ENCODE measurements around the gene KCNT2.

KCNT2 gene

GRCh38 chr1:196393742-196394141 lies 214.5 kb downstream of the KCNT2 start:
- no peak for DNase-seq (ENCODE audit: low spot score)

- DNase-seq (ENCODE audit: low spot score): no peak
Measured at GRCh38 chr1:196393282-196393681, 215.0 kb downstream of the KCNT2 start.

DNA sequence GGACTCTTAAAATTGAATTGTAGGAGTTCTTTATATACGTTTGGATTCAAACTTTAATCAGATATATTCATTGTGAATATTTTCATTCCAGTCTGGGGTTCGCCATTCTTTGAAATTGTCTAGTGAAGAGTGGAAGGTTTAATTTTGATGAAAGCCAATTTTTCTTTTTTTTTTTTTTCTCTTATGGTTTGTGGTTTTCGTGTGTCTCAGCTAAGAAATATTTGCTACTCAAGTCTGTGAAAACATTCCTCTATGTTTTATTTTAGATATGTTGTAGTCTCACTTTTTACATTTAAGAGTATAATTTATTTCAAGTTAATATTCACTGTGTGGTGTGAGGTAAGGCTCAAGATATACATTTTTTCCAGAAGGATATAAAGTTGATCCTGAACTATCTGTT lies 220.5 kb downstream of the KCNT2 start:
- no peak for DNase-seq (ENCODE audit: low spot score)

- no peak for DNase-seq (ENCODE audit: low spot score)
Measured at GRCh38 chr1:196385109-196385508, 223.1 kb downstream of the KCNT2 start.

GRCh38 chr1:196382383-196382782 lies 225.9 kb downstream of the KCNT2 start:
- DNase-seq (ENCODE audit: low spot score): no peak

DNA sequence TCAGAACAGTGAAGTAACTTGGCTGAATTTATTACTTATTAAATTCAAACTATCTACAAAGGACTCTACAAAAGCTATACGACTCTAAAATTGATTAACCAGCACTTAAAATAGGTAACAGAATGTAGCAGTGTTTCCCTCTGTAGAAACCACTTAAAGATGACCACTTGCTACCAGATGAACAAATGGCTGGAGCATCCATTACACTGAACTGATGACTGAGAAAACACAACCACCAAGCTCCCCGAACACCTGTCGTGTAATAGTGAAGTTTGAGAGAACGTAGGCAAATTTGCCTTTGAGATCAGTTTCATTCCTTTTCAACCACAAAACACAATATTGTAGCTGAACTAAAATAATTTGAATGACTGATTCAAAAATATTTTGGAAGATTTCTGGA lies 226.7 kb downstream of the KCNT2 start:
- no peak for DNase-seq (ENCODE audit: low spot score)

GRCh38 chr1:196380316-196380715 lies 227.9 kb downstream of the KCNT2 start:
- no peak for DNase-seq (ENCODE audit: low spot score)

DNA sequence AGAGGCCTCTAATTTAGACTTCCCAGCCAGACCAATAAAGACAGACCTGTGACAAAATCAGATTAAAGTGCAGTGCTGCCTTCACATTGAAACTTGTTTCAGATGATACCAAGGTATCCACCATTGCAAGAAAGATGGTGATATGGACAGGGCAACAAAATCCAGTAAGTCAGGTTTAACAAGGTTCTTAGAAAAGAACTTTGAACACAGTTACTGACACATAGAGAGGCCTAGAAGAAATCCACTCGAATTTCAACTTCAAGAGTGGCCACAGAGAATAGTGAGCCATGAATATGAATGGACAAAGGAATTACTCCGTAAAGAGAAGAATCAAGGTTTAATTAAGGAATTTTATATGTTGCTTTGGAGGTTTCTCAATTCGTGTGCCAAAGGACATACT lies 230.4 kb downstream of the KCNT2 start:
- no peak for DNase-seq (ENCODE audit: low spot score)

DNA sequence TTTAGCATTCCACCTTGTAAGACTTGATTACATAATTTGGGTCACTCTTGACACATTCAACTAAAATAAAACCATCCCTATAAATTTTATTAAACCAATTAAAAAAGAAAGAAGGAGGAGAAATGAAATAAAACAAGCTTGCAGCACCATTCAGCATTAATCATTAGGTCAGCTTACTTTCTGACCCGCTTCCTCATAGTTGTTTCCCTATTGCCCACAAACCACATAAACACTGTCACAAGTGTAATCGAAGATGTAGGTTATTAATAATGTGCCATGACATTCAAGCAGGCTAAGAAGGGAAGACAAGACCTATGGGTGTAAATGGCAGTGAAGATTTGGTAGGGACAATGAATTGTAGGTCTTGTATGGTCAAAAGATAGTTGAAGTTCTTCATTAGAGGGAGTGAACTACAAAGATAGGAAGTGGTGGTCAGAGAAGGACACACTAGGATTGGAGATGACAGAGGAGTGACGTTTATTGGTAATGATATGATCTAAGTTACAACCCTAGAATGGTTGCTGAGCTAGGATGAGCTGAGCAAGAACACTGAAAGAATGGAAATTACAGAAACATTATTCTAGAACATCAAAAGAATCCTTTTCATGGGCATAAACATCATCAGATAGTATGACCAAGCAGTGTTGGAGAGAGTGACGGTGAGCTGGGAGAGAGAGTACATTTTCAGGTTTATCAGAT lies 231.5 kb downstream of the KCNT2 start:
- no peak for DNase-seq (ENCODE audit: low spot score)

- no peak for DNase-seq (ENCODE audit: low spot score)
Measured at GRCh38 chr1:196373798-196374197, 234.4 kb downstream of the KCNT2 start.

DNA sequence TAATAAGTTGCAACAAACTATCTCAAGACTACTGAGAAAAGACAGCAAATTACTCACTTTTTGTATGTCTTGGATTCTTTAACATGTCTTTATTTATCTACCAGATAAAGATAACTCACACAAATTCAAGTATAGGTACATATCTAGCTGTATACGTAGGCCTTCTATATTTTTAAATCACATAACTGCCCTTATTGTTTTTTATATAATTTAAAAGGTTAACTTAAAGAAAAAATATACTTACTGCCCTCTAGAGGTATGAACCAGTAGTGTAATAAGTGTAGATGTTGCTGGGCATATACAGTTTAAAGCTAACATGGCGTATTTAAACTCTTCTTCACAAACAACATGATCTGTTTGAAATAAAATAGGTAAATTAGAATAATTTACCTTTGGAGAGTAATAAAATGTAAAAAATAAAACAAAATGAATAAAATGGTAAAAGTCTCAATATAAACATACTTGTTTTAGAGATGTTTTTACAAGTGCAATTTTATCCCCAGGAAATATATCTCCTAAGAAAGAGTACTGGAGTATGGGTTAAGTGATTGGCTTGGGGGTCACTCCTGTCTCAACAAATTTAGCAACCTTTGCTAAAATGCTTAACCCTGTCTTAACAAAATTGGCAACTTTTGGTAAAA lies 235.2 kb downstream of the KCNT2 start:
- DNase-seq (ENCODE audit: low spot score): no peak

- no peak for DNase-seq (ENCODE audit: low spot score)
Measured at GRCh38 chr1:196367838-196368237, 240.4 kb downstream of the KCNT2 start.

- DNase-seq (ENCODE audit: low spot score): no peak
Measured at GRCh38 chr1:196366817-196367495, 241.3 kb downstream of the KCNT2 start.

DNA sequence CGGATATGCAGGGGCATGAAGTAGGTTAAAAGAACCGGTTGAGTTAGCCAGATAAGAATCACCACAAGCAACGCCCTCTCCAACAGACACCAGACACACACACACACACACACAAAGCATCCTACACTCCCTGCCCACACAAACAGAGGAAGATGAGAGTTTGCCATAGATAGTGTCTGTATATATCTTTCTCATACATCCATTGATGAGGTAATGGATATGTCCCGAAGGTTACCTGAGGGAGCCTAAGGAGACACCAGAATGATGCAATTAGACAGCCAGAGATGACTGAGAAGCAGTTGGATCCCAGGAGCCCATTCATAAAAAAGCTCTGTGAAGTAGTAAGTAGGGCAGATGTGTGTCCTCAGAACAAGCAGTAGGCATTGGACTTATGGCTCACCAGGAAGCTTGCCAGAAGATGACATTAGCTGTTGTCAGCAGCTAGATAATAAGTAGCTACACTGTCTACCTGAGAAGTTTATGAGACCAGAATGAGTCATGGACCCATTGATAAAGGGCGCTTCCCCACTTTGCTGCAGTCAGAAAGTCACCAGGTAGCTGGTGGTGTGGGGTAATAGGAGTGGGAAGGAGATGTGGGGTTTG lies 247.0 kb downstream of the KCNT2 start:
- no peak for DNase-seq (ENCODE audit: low spot score)

DNA sequence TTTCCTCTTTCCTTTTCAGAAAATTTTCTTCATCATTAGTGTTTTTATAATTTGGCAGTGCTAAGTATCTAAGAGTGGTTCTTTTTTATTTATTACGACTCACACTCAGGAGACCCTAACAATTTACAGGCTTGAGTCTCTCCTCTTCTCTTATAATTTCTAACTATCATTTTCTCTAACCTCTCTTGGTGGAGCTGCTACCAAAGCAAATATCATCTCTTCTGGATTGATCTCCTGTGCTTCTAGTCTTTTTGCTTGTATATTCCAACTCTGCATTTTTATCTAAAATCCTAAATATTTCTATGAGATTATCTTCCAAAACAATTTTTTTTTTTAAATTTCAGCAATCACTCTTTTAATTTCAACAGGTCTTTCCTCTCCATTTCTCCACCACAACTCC lies 250.3 kb downstream of the KCNT2 start:
- no peak for DNase-seq (ENCODE audit: low spot score)

DNA sequence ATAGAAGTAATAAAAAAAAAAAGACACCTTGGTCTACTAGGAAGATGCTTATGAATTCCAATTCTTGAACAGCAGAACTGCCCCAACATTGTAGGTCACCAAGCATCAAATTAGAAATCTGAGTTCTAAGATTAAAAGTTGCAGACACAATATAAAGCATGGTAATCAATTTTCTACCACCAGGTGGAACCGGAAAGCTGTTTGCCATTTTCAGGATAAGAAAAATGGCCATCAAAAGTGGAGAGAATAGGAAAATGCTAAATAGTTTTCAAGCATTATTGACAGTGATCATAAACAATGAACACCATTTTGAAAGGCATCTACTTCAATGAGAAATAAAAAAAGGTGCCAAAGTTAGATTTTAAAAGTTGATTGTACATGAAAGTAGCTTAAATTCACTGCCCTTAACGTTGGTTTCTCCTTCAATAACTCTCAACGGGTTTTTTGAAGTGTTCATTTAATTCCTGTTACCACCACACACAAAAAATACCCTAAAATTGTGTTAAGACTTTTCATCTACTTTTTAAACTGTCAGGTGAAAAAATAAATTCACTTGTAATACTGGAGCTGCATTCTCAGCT lies 252.9 kb downstream of the KCNT2 start:
- no peak for DNase-seq (ENCODE audit: low spot score)

DNA sequence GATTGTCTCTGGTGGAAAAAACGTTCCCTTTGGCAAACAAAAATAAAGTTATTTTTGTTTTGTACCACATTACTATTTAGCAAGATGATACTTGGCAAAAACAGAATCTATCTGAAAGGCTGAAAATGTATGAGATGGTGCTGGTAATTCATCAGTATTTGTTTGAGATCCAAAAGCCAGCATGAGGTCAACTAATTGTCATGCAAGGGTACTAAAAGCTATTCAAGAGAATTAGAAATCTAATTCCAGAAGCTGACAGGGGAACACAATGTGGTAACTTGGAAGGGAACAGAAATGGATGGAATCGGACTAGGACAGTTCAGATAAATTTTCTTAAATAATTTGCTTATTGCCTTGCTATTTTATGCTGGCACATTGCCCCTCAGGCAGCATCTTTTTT lies 263.8 kb downstream of the KCNT2 start:
- no peak for DNase-seq (ENCODE audit: low spot score)

GRCh38 chr1:196324345-196324744 lies 283.9 kb downstream of the KCNT2 start:
- DNase-seq (ENCODE audit: low spot score): no peak

DNA sequence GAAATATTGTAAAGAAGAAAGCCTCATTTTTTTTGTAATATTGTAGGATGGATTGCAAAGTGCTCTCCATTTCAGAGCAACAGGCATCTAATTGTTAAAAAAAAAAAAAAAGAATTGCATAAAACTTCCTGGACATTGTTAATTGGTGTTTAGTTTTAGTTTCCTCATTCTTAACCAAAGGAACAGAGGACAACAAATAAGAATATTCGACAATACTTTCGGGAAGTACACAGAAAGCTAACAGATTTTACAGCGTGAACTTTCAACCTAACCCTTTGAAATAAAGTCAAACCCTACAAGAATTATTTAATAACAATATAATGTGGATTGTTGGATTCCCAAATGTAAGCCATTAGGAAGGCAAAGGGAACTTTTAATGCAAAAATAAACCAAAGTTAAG lies 284.4 kb downstream of the KCNT2 start:
- DNase-seq (ENCODE audit: low spot score): no peak

DNA sequence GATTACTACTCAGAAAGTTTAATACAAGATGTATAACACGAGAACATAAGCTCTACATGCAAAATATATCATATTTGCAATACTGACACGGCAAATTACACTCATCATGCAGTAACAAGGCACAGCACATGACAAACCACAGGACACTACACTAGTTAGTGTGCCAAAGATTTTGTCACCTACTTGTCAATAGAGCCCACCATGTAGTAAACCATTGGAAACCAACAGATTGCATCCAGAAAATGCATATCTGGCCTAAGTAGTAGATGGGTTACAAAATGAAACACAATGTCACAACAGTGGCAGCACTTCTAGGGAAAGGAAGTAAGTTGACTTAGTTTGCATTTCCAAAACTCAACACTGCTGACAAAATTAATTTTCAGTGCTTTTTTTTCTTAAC lies 288.9 kb downstream of the KCNT2 start:
- no peak for DNase-seq (ENCODE audit: low spot score)

- no peak for DNase-seq (ENCODE audit: low spot score)
Measured at GRCh38 chr1:196317535-196318522, 290.4 kb downstream of the KCNT2 start.
